HCT116 (cell line): Measurements from ENCODE around the gene PNN. TPM values are rescaled to one million over a fixed set of nuclear protein-coding genes. Genes with fewer than 3 reads are reported as not detected.
"Not testable (repeated sequence)": the region's sequence is repeated elsewhere in the genome, so short reads cannot be mapped to it uniquely, and the experiment has no call there.

Experiments used
- ATAC-seq: fragments of 200-7000 bp; cut with Tn5 transposase; 2 replicates; pipeline ENCODE4 v1.9.1; 2020; ENCODE audit warnings: mild to moderate bottlenecking, moderate library complexity
- BruUV-seq: library from RNA; stranded (reverse); fragments of 400-500 nt; replicated peaks from 2 replicates; lab custom pipeline; 2021; lab: Mats Ljungman, UMichigan
- CTCF ChIA-PET: fragments of 300-600 bp; sonication (Branson Sonifier 250); formaldehyde crosslinking; loops from one replicate; lab custom pipeline; 2021; ENCODE audit warnings: antibody characterized with exemption; lab: Charles Lee
- POLR2A ChIA-PET: fragments of 300-600, 350-600 bp; sonication (Branson Sonifier 250); formaldehyde crosslinking; loops from one replicate; lab custom pipeline; 2021; ENCODE audit warnings: antibody characterized with exemption; lab: Charles Lee
- RAD21 ChIA-PET, 2 experiments: fragments of 300-600 bp; sonication (Branson Sonifier 250); formaldehyde crosslinking; loops; one replicate each; lab custom pipeline; 2023; ENCODE audit warnings: low total read pairs in 2 of 2; ENCODE audit not compliant: uncharacterized antibody in 2 of 2, unreplicated experiment in 2 of 2, low non-redundant PET in 1 of 2; lab: Charles Lee
- DNase-seq: peaks from one replicate; pipeline ENCODE4 v3.0.0-alpha.2; 2010; ENCODE audit warnings: low read depth, low spot score
- H2AFZ ChIP-seq: fragments of 200-600 bp; shearing (Covaris generic), sonication (generic); 2 replicates; pipeline ENCODE4 v1.6.1; 2017; ENCODE audit warnings: low read depth, mixed run types, mixed read lengths, antibody characterized with exemption, low read length; ENCODE audit not compliant: poor library complexity, severe bottlenecking
- H3K27ac ChIP-seq: 2 replicates; pipeline ENCODE4 v1.5.1; 2012; ENCODE audit warnings: low read depth, low read length
- H3K27me3 ChIP-seq: fragments of 200-600 bp; sonication (generic); 2 replicates; pipeline ENCODE4 v1.6.1; 2016; ENCODE audit warnings: mixed run types, low read length, mixed read lengths; ENCODE audit not compliant: insufficient read depth
- H3K36me3 ChIP-seq, 2 experiments: fragments of 200-500 bp in 1 of 2; fragments of 200-600 bp in 1 of 2; sonication (Bioruptor generic) in 1 of 2; sonication (generic) in 1 of 2; 2 replicates each; pipeline versions ENCODE4 v1.5.1 to v1.6.1; 2014 to 2016; ENCODE audit warnings: low read length in 2 of 2, inconsistent platforms in 1 of 2, mixed read lengths in 1 of 2, mixed run types in 1 of 2; ENCODE audit not compliant: insufficient read depth in 2 of 2, control insufficient read depth in 1 of 2
- H3K4me1 ChIP-seq, 2 experiments: fragments of 200-600 bp in 1 of 2; sonication (generic) in 1 of 2; 2 replicates each; pipeline versions ENCODE4 v1.5.1 to v1.6.1; 2012 to 2017; ENCODE audit warnings: low read length in 2 of 2, inconsistent platforms in 1 of 2, mild to moderate bottlenecking in 1 of 2, mixed read lengths in 1 of 2, mixed run types in 1 of 2, moderate library complexity in 1 of 2; ENCODE audit not compliant: insufficient read depth in 2 of 2, control insufficient read depth in 1 of 2
- H3K4me2 ChIP-seq: fragments of 200-600 bp; sonication (generic); 2 replicates; pipeline ENCODE4 v1.6.1; 2017; ENCODE audit warnings: mixed run types, low read length, mixed read lengths
- H3K4me3 ChIP-seq, 2 experiments: fragments of 200-600 bp in 1 of 2; sonication (generic) in 1 of 2; replicated peaks in 1 of 2; 2 replicates each; pipeline ENCODE4 v1.5.1; 2011 to 2016; ENCODE audit warnings: low read length in 2 of 2, control low read depth in 1 of 2, low read depth in 1 of 2, mild to moderate bottlenecking in 1 of 2, mixed read lengths in 1 of 2, mixed run types in 1 of 2
- H3K79me2 ChIP-seq: fragments of 200-600 bp; sonication (generic); 2 replicates; pipeline ENCODE4 v1.6.1; 2017; ENCODE audit warnings: mild to moderate bottlenecking, mixed run types, low read length, moderate library complexity, mixed read lengths; ENCODE audit not compliant: insufficient read depth
- H3K9ac ChIP-seq: fragments of 200-600 bp; sonication (generic); 2 replicates; pipeline ENCODE4 v1.6.1; 2016; ENCODE audit warnings: low read length, mixed read lengths
- H3K9me2 ChIP-seq: fragments of 200-600 bp; sonication (generic), shearing (Covaris generic); 2 replicates; pipeline ENCODE4 v1.6.1; 2017; ENCODE audit warnings: mixed run types, mild to moderate bottlenecking, moderate library complexity; ENCODE audit not compliant: insufficient read depth
- H3K9me3 ChIP-seq, 2 experiments: fragments of 200-500 bp in 1 of 2; fragments of 200-600 bp in 1 of 2; sonication (Bioruptor generic) in 1 of 2; sonication (generic) in 1 of 2; 2 replicates each; pipeline ENCODE4 v1.6.1; 2014 to 2017; ENCODE audit warnings: low read length in 2 of 2, mixed read lengths in 2 of 2, inconsistent platforms in 1 of 2, low read depth in 1 of 2, mild to moderate bottlenecking in 1 of 2, mixed run types in 1 of 2, moderate library complexity in 1 of 2; ENCODE audit not compliant: control insufficient read depth in 1 of 2, insufficient read depth in 1 of 2
- H4K20me1 ChIP-seq: fragments of 200-600 bp; sonication (generic), shearing (Covaris generic); 2 replicates; pipeline ENCODE4 v1.6.1; 2017; ENCODE audit warnings: mixed run types, mild to moderate bottlenecking, moderate library complexity; ENCODE audit not compliant: insufficient read depth
- RAD21 ChIP-seq: IDR thresholded peaks from 2 replicates; pipeline ENCODE4 v1.6.1; 2012; ENCODE audit warnings: low read depth, mild to moderate bottlenecking
- intact Hi-C: fragments of 100-400 bp; cut with micrococcal nuclease; formaldehyde crosslinking; loops from 2 replicates; pipeline ENCODE4 v1.10.0; 2022
- total RNA-seq: library from RNA; stranded (reverse); gene quantifications from one replicate; pipeline ENCODE4 v1.2.1, GENCODE V29; 2021; ENCODE audit not compliant: unreplicated experiment
- TF ChIP-seq, protein P1 (sequence below), 3 experiments: fragments of 200-600 bp in 1 of 3; sonication (generic) in 1 of 3; IDR thresholded peaks in 2 of 3; conservative IDR thresholded peaks in 1 of 3; 2 replicates each; pipeline ENCODE4 v1.5.1; 2012 to 2017; ENCODE audit warnings: low read depth in 2 of 3, low read length in 2 of 3, antibody characterized with exemption in 1 of 3, borderline replicate concordance in 1 of 3, control low read depth in 1 of 3, mild to moderate bottlenecking in 1 of 3, mixed read lengths in 1 of 3, mixed run types in 1 of 3, moderate library complexity in 1 of 3; ENCODE audit not compliant: insufficient read depth in 1 of 3

Gene PNN
- total RNA-seq, 1 experiment from 2014 or later: 97.9 TPM

DNA sequence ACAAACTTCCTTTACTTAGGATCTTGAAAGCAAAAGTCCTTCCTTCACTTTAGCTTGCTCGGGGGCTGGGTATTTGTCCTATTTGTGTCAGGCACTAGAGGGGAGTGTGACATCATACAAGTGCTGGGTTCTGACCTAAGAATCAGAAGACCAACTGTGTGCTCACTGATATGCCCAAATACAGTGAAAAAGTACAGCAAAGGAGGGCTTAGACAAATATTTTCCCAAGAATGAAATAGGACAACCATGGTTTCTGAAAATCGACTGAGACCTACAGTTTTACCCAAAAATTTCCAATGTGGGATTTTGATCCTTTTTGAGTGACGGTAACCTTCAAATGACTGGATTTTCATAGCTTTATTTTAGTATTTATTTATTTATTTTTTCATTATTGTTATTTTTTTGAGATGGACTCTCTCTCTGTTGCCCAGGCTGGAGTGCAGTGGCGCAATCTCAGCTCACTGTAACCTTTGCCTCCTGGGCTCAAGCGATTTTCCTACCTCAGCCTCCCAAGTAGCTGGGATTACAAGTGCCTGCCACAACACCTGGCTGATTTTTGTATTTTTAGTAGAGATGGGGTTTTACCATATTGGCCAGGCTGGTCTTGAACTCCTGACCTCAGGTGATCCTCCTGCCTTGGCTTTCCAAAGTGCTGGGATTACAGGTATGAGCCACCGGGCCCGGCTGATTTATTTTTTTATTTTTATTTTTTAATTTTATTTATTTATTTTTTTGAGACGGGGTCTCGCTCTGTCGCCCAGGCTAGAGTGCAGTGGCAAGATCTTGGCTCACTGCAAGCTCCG is 56.9 kb downstream of the PNN start:
- H3K9me2 ChIP-seq, H3K36me3 ChIP-seq, H3K27ac ChIP-seq, BruUV-seq, H3K79me2 ChIP-seq, H4K20me1 ChIP-seq, H3K9ac ChIP-seq, H3K9me3 ChIP-seq, H3K4me3 ChIP-seq, H3K27me3 ChIP-seq: not testable (repeated sequence)
- DNase-seq (peak; percentile 63), ATAC-seq (peak; percentile 72)
- POLR2A ChIA-PET: interaction anchor here (1.0 to 1.6 kb wide), 5 partner anchors 10 to 129 kb away, joined by 3 to 5 read pairs (median 4); partner anchors contain the start of genes SEC23A and TRAPPC6B
- TF ChIP-seq, protein P1, sequence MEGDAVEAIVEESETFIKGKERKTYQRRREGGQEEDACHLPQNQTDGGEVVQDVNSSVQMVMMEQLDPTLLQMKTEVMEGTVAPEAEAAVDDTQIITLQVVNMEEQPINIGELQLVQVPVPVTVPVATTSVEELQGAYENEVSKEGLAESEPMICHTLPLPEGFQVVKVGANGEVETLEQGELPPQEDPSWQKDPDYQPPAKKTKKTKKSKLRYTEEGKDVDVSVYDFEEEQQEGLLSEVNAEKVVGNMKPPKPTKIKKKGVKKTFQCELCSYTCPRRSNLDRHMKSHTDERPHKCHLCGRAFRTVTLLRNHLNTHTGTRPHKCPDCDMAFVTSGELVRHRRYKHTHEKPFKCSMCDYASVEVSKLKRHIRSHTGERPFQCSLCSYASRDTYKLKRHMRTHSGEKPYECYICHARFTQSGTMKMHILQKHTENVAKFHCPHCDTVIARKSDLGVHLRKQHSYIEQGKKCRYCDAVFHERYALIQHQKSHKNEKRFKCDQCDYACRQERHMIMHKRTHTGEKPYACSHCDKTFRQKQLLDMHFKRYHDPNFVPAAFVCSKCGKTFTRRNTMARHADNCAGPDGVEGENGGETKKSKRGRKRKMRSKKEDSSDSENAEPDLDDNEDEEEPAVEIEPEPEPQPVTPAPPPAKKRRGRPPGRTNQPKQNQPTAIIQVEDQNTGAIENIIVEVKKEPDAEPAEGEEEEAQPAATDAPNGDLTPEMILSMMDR (IDR thresholded peaks at IDR 0.05 in 2 of 3, conservative IDR thresholded peaks at IDR 0.05 in 1 of 3; ENCODE audit: borderline replicate concordance in 1 of 3, insufficient read depth in 1 of 3, low read depth in 2 of 3, low read length in 2 of 3): peak; percentile 17 to 59 (median 47); a peak in 3 of 6 replicates
- peak; percentile 81 for TF ChIP-seq RAD21
- CTCF ChIA-PET: interaction anchor here (0.6 to 1.7 kb wide), 7 partner anchors 22 to 200 kb away, joined by 3 to 7 read pairs (median 3); partner anchors contain the start of genes FBXO33 and TRAPPC6B
- intact Hi-C loops: loop anchor here (1.0 to 5.0 kb wide), 2 partner anchors 136 to 185 kb away; no protein-coding TSS in a partner anchor
- H2AFZ ChIP-seq: peak overlapping the region; percentile 87
- RAD21 ChIA-PET: interaction anchor here (0.6 to 2.0 kb wide), 4 partner anchors 35 to 158 kb away, joined by 3 to 4 read pairs (median 3); partner anchors contain the start of gene TRAPPC6B (in 1 of the 2)
- peak overlapping the region; percentile 69 for H3K4me2 ChIP-seq
- H3K4me1 ChIP-seq: peaks cover 13 to 30% of the 10 kb centered on the region in 2 experiments; a peak in 3 of 4 replicates

Other genes starting within 250 kb of the PNN start
- 81.7 TPM for gene SEC23A, start 72.0 kb upstream of the PNN start, total RNA-seq
- 27.3 TPM for gene GEMIN2, start 60.9 kb upstream of the PNN start, total RNA-seq
- 26.1 TPM for gene TRAPPC6B, start 4.9 kb upstream of the PNN start, total RNA-seq
- gene MIA2, start 58.7 kb downstream of the PNN start, total RNA-seq: 31.1 TPM